HG02970 (cell line): ENCODE results near the gene AMOTL1.

ENCODE experiments used
- ATAC-seq: cut with Tn5 transposase; IDR thresholded peaks from one replicate; pipeline ENCODE4 v1.9.1; 2021; ENCODE audit warnings: mild to moderate bottlenecking, moderate library complexity, moderate number of reproducible peaks; ENCODE audit not compliant: unreplicated experiment, low FRiP score

The AMOTL1 gene

DNA sequence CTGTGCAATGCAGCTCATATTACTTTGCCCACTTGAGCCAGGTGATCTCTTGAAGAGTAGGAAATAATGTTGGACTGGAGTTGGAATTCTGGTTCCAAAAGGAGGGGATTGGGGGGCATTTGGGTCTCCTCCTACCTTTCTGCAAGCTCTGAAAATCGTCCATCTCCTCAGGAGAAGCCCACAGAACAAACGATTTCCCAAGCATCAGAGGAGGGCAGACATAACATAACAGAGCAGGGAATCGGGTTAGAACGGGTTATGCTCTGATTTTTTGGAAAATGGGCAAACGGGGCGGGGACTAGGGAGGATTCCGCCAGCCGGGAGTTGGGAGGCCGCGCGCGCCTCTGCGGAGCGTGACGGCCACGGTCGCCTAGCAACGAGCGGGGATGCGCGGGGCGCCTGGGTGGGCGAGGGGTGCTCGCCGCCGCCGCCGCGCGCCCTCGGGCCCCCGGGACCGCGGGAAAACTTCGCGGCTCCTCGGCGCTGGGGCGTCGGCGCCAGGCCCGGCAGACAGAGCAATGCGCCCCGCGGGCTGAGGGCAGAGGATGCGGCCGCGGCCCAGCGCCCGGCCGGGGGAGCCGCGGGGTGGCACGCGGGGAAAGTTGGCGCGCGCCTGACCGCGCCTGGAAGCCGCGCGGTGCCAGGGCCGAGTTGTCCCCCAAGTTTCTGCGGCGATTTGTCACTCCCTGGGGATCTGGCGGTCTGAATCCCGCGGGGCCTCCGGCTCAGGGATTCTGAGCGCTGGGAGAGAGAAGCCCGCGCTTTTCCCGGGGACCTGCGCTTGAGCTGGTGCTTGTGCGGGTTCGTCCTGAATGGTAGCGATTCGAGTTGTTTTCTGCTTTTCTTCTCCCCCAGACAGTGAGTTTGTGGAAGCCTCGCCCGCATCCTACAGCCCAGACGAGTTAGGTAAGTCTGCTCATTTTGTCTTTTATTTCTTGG is 27.8 kb upstream of the AMOTL1 start:
- no peak for ATAC-seq

DNA sequence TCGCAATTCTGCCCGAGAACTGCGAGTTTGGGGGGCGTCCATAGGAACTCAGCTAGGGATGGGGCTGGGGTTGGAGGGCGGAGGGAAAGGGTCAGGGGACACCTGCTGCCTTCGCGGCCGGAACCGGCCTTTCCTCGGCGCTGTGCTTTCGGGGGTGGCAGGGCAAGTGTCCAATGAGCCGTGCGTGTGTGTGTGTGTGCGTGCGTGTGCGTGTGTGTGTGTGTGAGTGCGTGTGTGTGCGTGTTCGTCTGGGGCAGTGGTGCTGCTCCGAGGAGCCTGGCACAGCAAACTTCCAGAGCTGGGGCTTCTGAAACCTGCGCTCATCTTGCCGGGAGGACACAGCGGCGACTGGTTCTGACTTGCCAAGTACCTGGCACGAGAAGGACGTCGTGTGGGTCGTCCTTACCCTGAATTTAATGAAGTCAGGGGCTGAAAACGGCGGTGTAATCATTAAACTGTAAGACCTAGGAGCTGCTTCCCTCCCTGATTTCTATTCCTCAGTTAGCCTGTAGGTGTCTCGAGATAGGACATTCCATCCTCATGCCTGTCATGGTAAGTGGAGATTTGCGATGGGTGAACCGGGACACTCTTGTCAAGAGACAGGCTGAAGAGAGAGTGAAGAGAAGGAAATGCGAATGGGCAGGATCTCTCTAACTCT is 27.0 kb upstream of the AMOTL1 start:
- ATAC-seq: no peak

DNA sequence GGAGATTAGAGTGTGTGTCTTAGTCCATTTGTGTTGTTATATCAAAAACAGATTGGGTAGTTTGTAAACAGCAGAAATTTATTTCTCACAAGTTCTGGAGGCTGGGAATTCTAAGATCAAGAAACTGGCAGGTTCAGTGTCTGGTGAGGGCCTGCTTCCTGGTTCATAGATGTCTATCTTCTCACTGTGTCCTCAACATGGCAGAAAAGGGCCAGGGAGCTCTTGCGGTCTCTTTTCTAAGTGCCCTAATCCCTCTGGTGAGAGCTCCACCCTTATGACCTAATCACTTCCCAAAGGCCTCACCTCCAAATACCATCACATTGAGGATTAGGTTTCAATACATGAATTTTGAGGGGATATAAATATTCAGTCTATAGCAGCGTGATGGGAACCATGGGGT is 25.5 kb upstream of the AMOTL1 start:
- no peak for ATAC-seq

DNA sequence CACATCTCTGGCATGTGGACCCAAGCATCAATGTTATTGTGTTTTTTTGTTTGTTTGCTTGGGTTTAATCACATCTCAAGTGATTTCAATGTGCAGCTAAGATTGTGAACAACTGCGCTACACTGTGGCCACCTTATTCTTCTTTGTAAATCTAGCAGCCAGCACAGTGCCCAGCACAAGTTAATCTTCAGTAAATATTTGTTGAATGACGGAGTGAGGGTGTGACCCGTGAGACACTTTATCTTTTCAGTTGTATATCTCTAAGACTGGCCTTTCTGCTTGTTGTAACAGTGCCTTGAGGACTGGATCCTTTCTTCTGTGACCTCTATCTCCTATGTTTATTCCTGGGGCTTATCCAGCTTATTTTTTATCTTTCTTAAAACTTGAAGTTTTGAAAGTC is 21.4 kb upstream of the AMOTL1 start:
- ATAC-seq: no peak

DNA sequence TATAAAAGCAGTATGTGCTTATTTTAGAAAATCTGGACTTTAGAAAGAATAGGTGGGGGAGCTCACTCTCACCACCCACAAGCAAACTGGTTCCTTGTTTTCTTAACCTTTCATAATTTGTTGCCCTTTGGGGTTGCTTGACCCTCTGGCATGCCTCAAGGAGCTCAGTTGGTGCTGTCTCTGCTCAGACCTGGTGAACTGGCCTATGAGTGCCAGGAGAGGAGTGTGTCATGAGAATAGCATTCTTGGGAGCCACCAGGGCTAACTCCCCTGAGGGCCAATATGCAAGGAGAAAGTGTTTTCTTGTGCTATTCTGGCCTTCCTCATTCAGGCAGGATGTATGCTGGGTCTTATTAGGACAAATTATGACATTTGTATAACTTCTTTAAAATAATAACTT is 21.0 kb upstream of the AMOTL1 start:
- ATAC-seq: no peak

DNA sequence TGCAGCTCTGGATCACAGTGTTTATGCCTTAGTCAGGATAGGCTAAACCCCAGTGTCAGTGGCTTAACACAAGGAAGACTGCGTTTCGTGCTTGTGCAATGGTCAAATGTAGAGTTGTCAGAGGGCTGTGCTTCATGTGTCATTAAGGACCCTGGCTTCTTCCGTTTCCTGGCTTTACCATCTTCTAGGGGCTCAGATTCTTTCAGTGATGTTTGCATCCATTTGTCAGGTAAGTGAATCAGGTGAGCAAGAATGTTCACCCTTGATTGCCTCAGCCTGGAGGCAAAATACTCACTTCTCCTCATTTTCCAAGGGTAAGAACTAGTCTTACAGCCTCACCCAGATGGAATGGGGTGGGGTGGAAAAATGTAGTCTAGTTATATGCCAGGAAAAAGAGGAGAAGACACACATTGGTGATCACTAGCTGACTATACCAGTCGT is 20.5 kb upstream of the AMOTL1 start:
- no peak for ATAC-seq

DNA sequence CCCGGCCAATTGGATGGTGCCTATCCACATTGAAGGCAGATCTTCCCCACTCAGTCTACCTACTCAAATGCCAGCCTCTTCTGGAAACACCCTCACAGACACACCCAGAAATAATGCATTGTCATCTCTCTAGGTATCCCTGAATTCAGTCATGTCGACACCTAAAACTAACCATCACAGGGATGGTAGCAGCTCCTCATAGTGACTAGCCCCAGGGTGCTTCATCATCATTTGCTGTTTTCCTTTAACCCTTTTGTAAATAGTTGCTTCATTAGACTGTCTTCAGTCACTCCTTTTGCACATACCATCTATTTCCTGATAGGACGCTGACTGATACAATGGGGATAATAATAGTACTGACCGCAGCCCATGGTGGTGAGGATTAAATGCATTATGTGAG is 18.8 kb upstream of the AMOTL1 start:
- ATAC-seq: no peak

DNA sequence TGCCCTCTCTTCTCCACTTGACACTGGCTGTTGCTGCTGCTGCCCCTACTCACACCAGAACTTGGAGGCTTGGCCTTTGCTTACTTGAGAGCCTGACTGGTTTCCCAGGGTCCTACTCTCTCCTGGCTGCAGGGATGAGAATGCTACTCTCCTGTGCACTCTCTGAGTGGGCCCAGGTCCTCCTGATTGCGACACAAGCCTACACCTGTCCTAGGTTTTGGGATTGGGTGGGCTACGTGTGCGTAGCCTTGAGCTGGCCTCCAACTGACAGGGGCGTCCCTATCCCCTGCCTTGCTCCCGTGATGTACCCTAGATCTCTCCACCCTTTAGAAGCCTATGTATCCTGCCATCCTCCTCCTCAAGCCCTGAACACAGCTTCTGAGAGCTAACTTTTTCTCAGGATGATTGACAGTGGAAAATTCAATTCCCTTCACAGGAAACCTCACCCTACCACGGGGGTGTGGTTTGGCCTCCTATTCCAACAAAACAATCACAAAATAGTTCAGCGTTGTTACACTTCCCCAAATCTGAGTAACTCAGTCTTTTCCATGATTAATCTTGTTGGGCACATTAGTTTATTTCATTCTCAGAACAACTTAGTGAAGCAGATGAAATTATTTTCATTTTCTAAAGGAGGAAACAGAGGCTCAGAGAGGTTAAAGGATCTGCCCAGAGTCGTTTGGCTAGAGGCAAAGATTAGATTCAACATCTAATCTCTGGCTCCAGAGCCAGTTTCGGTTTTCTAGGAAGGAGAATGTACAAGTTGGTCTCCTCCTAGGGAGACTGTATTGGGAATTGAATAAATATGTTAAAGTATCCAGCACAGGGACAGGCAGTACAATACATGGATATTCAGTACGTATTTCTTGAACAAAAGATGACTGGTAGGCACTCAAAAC is 17.6 kb upstream of the AMOTL1 start:
- ATAC-seq: no peak

DNA sequence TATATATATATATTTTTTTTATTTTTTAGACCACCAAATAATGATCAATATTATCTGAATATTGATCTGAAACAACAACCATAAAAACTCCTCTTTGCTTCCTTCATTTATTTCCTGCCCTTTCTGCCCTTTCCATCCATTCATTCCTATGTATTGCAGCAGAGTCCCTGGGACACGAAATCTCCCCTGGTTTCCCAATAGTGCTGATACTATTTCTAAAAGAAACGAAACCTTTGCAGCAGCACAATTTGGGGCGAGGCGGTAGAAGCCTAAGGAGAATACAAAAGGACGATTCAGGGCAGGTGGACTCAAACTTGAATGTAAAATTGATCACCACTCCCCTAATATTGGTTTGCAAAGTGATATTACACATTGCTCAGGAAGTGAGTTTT is 16.9 kb upstream of the AMOTL1 start:
- ATAC-seq: no peak

DNA sequence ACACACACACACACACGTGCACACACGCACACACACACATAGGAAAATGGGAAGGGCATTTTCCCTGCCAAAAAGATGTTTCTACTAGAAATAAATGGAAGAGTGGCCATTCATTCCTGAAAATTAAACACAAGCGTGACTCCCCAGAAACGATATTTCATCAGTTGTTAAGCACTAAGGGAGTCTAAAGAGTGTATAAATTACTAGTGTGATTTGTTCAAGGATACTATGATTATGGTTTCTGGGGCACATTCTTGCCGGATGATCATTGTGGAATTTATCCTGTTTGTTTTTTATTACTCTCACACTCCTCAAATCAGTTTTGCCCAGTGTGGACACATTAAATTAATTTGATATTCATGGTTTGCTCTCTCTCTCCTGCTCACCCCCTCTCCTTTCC is 16.4 kb upstream of the AMOTL1 start:
- no peak for ATAC-seq

DNA sequence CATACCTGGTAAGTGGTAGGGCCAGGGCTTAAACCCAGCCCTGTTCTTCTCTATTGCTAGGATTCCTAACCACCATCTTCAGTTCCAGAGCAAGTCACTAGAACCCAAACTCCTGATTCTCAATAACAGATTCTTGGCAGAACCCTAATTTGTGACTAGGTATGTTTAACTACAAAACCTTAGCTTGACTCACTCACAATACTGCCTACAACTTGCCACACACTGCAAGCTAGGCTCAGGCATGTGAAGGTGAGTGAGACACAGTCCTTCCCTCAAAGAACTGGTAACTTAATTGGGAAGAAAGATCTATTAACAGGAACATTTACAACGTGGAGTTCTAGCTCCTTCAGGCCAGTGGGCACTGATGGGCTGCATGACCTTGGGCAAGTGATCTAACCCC is 14.5 kb upstream of the AMOTL1 start:
- no peak for ATAC-seq

DNA sequence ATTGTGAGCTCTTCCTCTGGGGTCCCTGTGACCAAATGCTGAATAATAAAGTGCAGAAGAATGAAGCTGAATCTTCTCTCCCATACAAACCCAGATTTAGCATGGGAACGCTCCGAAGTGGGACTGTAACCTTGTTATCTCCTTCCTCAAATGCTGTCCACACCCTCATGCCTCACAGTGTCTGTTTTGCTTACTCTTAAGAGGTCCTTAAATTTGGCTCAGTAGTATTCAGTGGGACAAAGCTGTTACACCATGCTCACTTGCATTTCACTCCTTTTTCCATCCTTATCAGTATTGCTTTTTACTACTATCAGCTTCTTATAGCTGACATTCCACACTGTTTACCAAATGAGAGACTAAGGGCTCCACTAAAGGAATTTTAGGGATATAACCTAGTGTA is 13.8 kb upstream of the AMOTL1 start:
- no peak for ATAC-seq

DNA sequence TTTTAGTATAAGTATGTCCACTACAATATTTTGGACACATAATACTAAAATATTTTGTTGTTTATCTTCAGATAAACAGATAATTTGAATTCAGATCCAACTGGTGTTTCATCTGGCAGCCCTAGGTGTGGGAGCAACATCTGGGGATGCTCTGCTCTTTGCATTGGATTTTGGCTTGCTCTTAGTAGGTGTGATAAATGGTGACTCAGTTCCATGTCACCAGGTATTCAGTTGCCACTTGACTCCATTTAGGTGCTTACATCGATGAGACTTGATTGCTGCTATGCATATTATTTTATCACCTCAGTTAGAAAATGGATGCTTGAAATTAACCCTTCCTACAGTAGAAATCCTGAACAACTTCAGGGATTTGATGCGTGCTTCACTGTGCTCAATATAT is 13.3 kb upstream of the AMOTL1 start:
- no peak for ATAC-seq

DNA sequence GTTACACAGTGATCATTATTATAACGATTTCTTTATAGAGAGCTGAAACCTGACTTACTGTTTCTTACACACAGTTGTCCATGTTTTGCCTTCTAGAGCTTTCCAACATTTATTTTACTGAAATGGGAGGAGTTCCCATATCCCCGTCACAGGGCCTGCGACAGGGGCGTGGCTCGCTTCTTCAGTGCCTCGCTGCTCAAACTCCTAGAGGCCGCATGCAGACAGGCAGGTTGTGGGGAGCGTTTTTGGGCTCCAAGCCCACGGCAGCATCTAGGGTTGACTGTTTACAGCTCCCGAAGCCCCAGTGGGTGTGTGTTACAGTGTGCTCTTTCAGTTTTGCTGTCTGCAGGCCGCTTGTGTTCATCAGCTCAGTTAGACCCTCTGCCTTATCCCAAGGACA is 12.7 kb upstream of the AMOTL1 start:
- no peak for ATAC-seq

DNA sequence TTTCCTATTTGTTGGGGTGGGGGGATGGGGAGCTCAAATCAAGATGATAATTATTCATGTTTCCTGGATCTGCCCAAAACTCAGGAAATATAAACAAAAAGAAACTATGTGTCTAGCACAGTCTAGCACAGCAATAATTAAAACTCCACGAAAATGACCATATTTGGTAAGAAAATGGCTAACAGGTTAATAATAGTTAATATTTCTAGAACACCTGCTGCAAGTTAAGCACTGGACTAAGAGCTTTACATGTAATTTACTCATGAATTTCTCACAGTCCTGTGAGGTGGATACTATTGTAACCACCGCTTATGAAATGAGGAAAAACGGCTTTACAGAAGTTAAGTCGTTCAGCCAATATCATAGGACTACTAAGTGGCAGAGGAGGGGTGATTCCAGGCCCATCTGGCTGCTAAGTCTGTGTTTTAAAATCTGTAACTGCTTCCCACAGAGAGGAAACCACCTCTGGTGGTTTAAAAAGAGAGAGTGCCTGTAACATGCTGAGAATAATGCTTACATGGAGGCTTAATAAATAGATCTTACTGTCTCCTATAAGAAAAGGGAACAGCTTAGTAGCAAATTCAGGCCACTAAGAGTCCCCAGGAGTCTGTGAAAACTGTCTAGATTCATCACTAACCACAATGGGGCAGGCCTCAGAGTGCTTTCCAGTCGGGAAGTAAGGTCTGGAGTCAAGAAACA is 11.0 kb upstream of the AMOTL1 start:
- ATAC-seq: no peak

DNA sequence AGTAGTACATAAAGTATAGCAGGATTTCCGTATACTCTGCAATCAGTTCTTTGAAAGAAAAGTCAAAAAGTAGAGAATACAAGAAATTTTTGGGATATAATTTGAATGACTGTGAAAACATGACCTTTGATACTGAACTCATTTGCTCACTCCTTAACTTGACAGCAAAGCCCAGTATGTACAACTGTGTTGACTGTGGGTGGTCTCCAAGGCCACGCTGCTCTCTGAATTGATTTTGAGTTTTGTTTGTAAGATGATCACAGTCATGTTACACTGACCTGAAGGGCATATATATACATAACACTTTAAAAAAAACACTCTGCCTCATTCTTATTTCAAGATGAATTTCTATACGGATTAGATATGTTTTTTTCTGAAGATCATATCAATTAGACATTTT is 9.5 kb upstream of the AMOTL1 start:
- no peak for ATAC-seq

DNA sequence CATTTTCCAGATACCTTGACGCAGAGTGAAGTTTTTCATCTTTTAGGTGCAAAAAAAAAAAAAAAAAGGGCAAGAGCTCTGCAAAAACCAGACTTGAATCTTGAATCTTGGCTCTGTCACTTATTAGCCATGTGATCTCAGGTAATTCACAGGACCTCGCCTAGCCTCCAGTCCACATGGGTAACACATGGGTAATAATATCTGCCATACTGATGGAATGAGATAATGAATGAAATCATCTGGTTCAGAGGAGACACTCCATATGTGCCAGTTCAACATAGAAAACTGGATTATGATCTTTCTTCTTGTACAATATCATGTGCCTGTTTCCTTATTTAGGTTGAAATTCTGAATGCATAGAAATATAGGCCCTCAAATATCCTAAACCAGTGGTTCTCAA is 8.6 kb upstream of the AMOTL1 start:
- no peak for ATAC-seq

DNA sequence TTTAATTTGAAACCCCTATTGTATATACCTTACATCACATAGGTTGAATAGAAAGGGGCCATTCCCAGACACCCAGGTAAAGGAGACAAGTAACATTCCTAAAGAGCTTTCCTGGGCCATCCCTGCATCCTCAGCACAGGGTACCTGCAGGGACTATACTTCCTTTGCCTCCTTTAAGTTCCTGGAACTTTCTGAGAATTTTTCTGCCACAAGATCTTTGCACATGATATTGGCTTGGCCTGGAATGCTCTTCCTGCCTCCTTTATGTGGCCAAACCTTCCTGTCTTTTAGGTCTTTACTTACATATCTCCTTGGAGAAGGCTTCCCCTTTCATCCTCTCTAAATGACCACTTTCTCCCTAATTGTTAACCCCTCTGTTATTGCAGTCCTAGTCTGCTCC is 7.9 kb upstream of the AMOTL1 start:
- no peak for ATAC-seq

DNA sequence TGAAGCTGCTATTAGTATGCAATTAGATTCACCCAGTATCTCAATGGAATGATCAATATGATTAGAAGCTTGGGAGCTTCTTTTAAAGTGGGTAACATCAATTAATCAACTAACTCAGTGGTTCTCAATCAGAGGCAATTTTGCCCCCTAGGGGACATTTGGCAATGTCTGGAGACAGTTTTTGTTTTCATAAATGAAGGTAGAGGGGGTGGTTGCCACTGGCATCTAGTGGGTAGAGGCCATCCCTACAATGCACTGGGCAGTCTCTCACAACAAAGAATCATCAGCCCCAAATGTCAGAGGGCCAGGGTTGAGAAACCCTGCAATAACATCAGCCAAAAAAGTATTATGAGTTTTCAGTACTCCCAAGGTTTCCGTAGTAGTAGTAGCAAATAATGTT is 5.9 kb upstream of the AMOTL1 start:
- ATAC-seq: no peak

DNA sequence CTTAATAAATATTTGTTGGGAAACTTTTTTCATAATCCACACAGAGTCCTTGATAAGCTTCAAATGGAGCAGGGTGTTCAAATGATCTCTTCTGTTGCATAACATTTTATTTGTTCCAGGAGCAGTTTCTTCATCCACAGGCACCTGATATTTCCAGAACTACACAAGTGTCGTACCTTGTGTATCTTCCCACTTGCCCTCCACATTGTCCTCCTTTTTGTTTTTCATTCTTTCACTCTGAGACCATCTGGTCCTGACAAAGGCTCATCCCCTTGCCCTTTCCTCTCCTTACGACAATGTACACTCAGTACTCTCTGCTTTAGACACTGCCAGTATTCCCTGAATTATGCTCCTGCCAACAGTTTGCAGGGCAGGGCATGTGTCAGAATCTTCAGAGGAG is 5.2 kb upstream of the AMOTL1 start:
- no peak for ATAC-seq
